Fibroblast of the aortic adventitia (primary cell): ENCODE measurements around the gene BAHCC1. TPM values are rescaled to one million over a fixed set of nuclear protein-coding genes. Genes with fewer than 3 reads are reported as not detected.

Experiments used
- DNase-seq: peaks from one replicate; pipeline ENCODE4 v3.0.0-alpha.2; 2010; ENCODE audit warnings: low read depth
- H3K4me3 ChIP-seq: 2 replicates; pipeline ENCODE4 v1.5.1; 2011; ENCODE audit warnings: low read depth, mild to moderate bottlenecking, control low read depth, low read length, moderate library complexity
- CTCF ChIP-seq: IDR thresholded peaks from 2 replicates; pipeline ENCODE4 v1.5.1; 2011; ENCODE audit warnings: mild to moderate bottlenecking, low read length, control low read depth, inconsistent platforms; ENCODE audit not compliant: insufficient read depth
- total RNA-seq: library from RNA; depleted of rRNA; stranded (reverse); fragments of >200 nt; gene quantifications from 2 replicates; pipeline ENCODE4 v1.2.3, GENCODE V29; 2012; ENCODE audit warnings: low replicate concordance

BAHCC1 gene
- total RNA-seq = 11.7 and 14.3 TPM in 2 replicates

DNA sequence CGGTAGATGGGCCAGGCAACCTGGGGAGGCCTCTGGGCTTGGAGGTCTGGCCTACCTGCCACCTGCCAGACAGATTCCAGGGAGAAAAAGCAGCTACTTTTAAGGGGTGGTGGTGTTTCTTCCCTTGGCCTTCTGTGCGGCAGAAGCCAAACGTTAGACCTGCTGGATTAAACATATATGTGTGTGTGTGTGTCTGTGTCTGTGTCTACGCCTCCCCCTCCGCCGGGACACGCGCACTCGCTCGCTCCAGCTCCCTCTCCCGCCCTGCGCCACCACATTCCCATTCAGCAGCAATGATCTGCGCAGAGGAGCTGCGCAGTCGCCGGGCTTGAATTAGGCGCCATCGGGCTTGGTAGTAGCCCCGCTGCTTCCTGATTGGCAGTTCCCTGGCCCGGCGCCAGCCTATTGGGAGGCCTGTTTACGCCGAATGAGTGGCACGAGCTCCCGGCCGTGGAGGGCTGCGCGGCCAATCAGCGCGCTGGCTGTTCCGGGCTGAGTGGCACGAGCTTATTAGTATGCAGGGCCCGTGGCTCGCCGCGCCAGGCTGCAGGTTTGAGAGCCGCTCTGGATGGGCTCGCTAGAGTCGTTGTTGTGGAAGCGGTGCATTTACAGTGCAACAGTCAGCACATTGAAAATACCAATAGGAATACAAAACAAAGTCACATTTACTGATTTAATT lies at the start of gene BAHCC1:
Gene BAHCC1 (plus strand): TSS at position 537 of the 679 bp plus-strand sequence. CDS start 4,283 bp downstream, outside the sequence.
- peak within 1 kb of the TSS; percentile 71 for H3K4me3 ChIP-seq
- no peak for TF ChIP-seq CTCF
- DNase-seq = peak; percentile 100

DNA sequence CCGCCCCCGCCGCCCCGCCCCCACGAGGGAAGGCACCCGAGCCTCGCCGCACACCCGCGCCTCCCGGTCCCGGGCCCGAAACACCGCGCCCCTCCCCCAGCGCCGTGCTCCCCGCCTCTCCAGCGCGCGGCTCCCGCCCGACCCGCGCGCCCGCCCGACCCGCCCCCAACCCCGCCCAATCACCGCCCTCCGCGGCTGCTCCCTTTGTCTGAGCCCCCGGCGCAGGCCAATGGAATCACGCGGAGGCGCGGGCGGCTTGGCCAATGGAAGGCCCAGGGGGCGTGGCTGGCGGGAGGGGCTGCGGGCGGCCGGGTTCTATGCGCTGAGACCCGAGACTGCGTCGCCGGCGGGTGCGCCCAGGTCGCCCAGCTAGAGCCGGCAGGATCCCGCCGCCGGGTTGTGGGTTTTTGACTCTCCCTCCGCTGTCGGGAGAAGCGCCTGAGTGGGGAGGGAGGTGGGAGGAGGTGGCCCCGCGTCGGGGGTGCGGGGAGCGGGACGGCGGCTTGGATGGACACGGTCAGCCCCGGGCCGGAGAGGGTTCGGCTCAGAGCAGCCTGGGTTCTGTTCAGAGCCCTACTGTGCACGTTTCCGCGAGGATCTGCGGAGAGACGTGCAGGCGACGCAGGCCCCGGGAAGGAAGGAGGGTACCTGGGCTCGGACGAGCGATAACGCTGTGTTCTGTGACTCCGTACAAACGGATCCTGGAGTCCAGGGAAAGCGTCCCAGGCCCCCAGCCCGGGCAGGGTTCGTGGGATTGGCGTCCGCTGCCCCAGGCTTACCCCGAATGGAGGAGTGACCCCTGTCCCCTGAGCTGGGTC lies 49.0 kb upstream of the BAHCC1 start:
- peak; percentile 94 for DNase-seq
- TF ChIP-seq CTCF = no peak

DNA sequence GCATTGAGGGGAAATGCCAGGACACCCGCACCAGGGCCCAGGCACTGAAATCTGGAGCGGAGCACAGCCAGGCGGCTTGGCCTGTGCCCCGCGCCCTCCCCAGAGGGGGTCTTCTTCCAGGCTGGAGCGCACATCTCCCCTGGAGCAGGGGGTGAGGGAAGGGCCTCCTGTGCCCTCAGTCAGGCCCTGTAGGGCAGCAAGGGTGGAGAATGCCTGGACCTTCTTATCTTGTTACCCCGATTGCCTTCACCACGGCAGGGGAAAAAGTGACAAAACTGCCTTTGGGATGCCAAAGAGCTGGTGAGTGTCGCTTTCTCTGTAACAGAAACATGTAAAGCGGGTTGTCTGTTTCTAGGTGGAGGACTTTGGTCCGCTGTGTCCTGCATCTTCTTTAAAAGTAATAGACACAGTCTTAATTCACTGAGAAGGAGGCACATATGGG lies 48.3 kb upstream of the BAHCC1 start:
- no peak for DNase-seq
- peak overlapping the region; percentile 72 for H3K4me3 ChIP-seq
- TF ChIP-seq CTCF = no peak

More for the DNA sequence above, 49.0 kb upstream of the BAHCC1 start:
- peak overlapping the region; percentile 97 for H3K4me3 ChIP-seq

GRCh38 chr17:81347437-81347836 lies 47.8 kb upstream of the BAHCC1 start:
- DNase-seq = no peak
- no peak for TF ChIP-seq CTCF
- no peak overlapping the region for H3K4me3 ChIP-seq

- no peak for TF ChIP-seq CTCF
- H3K4me3 ChIP-seq = no peak overlapping the region
- DNase-seq = no peak
These were observed 46.9 kb upstream of the BAHCC1 start for GRCh38 chr17:81348097-81349055.
